HL-60 (cell line): ENCODE measurements around the gene CD226.

Experiments
- CTCF ChIP-seq: IDR thresholded peaks from one replicate; pipeline ENCODE4 v1.5.1; 2011; ENCODE audit warnings: low read length, control low read depth, inconsistent platforms; ENCODE audit not compliant: insufficient read depth
- GABPA ChIP-seq: IDR thresholded peaks from 2 replicates; pipeline ENCODE4 v1.6.1; 2012; ENCODE audit warnings: low read depth
- POLR2AphosphoS5 ChIP-seq: IDR thresholded peaks from 2 replicates; pipeline ENCODE4 v1.6.1; 2012; ENCODE audit warnings: low read depth
- REST ChIP-seq: IDR thresholded peaks from 2 replicates; pipeline ENCODE4 v1.6.1; 2012; ENCODE audit warnings: low read depth; ENCODE audit not compliant: insufficient replicate concordance
- SPI1 ChIP-seq: IDR thresholded peaks from 2 replicates; pipeline ENCODE4 v1.6.1; 2012; ENCODE audit warnings: low read depth, mild to moderate bottlenecking, borderline replicate concordance

DNA sequence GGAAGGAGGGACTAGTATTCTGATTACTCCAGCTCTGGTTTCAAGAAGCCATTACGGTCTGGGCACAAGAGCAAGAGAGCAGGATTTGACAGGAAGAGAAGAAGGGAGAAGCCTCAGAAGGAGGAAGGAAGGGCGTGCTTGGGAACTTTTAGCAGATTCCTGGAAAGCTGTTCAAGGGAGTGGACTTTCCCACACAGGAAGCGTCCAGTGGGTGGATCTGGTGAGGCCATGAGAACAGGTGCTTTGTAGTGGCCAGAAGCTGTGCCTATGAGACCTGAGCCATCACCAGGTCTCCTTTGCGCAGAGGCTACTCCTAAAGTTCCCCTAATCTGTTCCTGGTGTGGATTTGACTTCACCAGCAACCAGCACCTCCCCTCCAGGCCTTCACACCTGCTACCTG is 62.3 kb downstream of the CD226 start:
- TF ChIP-seq CTCF (no peak), POLR2AphosphoS5 (no peak), REST (no peak), SPI1 (no peak), GABPA (no peak)
